ENCODE results near the gene PCDHA11. TPM values are rescaled to one million over a fixed set of nuclear protein-coding genes. Genes with fewer than 3 reads are reported as not detected.

PCDHA11 gene
- total RNA-seq, 2 experiments from 2014 or later, result not detected

Other genes with a start within 250 kb of the PCDHA11 start
- gene CD14, start 235.8 kb upstream of the PCDHA11 start, total RNA-seq, result under 1 TPM; 0.38 to 0.56 TPM
- 10 to 100 TPM; 33.1 to 35.3 TPM for gene TMCO6, start 229.5 kb upstream of the PCDHA11 start, total RNA-seq
- 10 to 100 TPM; 75.0 to 77.0 TPM for gene NDUFA2, start 221.3 kb upstream of the PCDHA11 start, total RNA-seq
- 100 to 1,000 TPM; 102 to 113 TPM for gene IK, start 221.1 kb upstream of the PCDHA11 start, total RNA-seq
- 10 to 100 TPM; 38.7 to 40.6 TPM for gene WDR55, start 204.1 kb upstream of the PCDHA11 start, total RNA-seq
- gene DND1, start 195.4 kb upstream of the PCDHA11 start, total RNA-seq, result 1 to 10 TPM; 2.8 to 2.9 TPM
- 10 to 100 TPM; 75.9 to 93.9 TPM for gene HARS1, start 177.6 kb upstream of the PCDHA11 start, total RNA-seq
- 10 to 100 TPM; 30.7 to 36.6 TPM for gene HARS2, start 177.5 kb upstream of the PCDHA11 start, total RNA-seq
- gene ZMAT2, start 168.5 kb upstream of the PCDHA11 start, total RNA-seq, result 10 to 100 TPM; 45.0 to 58.6 TPM
- not detected for gene PCDHA1, start 82.8 kb upstream of the PCDHA11 start, total RNA-seq
- not detected for gene PCDHA2, start 74.1 kb upstream of the PCDHA11 start, total RNA-seq
- gene PCDHA3, start 67.9 kb upstream of the PCDHA11 start, total RNA-seq, result not detected
- gene PCDHA4, start 61.9 kb upstream of the PCDHA11 start, total RNA-seq, result not detected
- not detected for gene PCDHA5, start 47.3 kb upstream of the PCDHA11 start, total RNA-seq
- not detected for gene PCDHA6, start 41.0 kb upstream of the PCDHA11 start, total RNA-seq
- not detected for gene PCDHA7, start 34.7 kb upstream of the PCDHA11 start, total RNA-seq
- not detected for gene PCDHA8, start 27.8 kb upstream of the PCDHA11 start, total RNA-seq
- not detected for gene PCDHA9, start 20.6 kb upstream of the PCDHA11 start, total RNA-seq
- not detected for gene PCDHA10, start 13.1 kb upstream of the PCDHA11 start, total RNA-seq
- gene PCDHA12, start 6.4 kb downstream of the PCDHA11 start, total RNA-seq, result not detected
- not detected for gene PCDHA13, start 13.2 kb downstream of the PCDHA11 start, total RNA-seq
- not detected for gene PCDHAC1, start 57.3 kb downstream of the PCDHA11 start, total RNA-seq
- gene PCDHAC2, start 97.5 kb downstream of the PCDHA11 start, total RNA-seq, result not detected
- gene PCDHB1, start 182.4 kb downstream of the PCDHA11 start, total RNA-seq, result not detected
- gene PCDHB2, start 225.7 kb downstream of the PCDHA11 start, total RNA-seq, result not detected
- not detected for gene PCDHB3, start 231.5 kb downstream of the PCDHA11 start, total RNA-seq